ENCODE results near the gene OXCT1.

- TF ChIP-seq POLR2AphosphoS5 (IDR thresholded peaks at IDR 0.05; ENCODE audit: low read depth, low read length) (no peak), REST (IDR thresholded peaks at IDR 0.05; ENCODE audit: insufficient read depth in 1 of 2, low read depth in 2 of 2, low read length in 2 of 2) (no peak), TAF1 (IDR thresholded peaks at IDR 0.05; ENCODE audit: borderline replicate concordance, insufficient read depth, low read length) (no peak)
These were observed 47.9 kb upstream of the OXCT1 start for GRCh38 chr5:41918105-41918504.

All from PFSK-1 (cell line).